VCaP (cell line): ENCODE results near the gene CIROP.

Source experiments
- H3K27ac ChIP-seq: fragments of 450-650 bp; 2 replicates; pipeline ENCODE4 v1.5.1; 2017
- TF ChIP-seq, protein P1 (sequence below): fragments of 450-650 bp; conservative IDR thresholded peaks from 2 replicates; pipeline ENCODE4 v1.5.1; 2017; ENCODE audit warnings: mild to moderate bottlenecking, moderate library complexity

The CIROP gene

DNA sequence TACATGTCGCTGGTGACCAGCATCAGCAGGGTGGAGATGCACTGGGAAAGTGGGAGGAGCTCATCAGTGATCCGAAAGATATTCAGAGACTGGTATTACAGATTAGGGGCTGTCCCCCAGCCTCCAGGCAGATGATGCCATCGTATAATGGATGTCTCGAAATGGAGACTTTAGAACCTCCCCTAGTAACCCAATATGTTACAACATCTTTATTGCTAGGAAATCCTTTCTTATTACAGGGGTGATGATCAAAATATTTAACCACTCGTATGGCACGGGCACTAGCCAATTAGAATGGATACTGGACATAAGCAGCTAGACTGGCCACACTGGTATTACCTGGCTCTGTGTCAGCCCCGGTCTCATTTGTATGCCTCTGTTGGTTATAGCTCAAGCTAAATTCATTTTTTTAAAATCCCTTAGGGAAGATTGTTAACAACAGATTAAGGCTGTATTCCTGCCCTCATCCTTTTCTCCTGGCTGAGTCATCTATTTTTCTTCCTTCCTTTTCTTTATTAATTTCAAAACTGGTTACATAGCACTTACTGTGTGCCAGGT lies 25.0 kb upstream of the CIROP start:
- peak overlapping the region; percentile 54 for H3K27ac ChIP-seq
- TF ChIP-seq, protein P1, sequence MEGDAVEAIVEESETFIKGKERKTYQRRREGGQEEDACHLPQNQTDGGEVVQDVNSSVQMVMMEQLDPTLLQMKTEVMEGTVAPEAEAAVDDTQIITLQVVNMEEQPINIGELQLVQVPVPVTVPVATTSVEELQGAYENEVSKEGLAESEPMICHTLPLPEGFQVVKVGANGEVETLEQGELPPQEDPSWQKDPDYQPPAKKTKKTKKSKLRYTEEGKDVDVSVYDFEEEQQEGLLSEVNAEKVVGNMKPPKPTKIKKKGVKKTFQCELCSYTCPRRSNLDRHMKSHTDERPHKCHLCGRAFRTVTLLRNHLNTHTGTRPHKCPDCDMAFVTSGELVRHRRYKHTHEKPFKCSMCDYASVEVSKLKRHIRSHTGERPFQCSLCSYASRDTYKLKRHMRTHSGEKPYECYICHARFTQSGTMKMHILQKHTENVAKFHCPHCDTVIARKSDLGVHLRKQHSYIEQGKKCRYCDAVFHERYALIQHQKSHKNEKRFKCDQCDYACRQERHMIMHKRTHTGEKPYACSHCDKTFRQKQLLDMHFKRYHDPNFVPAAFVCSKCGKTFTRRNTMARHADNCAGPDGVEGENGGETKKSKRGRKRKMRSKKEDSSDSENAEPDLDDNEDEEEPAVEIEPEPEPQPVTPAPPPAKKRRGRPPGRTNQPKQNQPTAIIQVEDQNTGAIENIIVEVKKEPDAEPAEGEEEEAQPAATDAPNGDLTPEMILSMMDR: no peak

DNA sequence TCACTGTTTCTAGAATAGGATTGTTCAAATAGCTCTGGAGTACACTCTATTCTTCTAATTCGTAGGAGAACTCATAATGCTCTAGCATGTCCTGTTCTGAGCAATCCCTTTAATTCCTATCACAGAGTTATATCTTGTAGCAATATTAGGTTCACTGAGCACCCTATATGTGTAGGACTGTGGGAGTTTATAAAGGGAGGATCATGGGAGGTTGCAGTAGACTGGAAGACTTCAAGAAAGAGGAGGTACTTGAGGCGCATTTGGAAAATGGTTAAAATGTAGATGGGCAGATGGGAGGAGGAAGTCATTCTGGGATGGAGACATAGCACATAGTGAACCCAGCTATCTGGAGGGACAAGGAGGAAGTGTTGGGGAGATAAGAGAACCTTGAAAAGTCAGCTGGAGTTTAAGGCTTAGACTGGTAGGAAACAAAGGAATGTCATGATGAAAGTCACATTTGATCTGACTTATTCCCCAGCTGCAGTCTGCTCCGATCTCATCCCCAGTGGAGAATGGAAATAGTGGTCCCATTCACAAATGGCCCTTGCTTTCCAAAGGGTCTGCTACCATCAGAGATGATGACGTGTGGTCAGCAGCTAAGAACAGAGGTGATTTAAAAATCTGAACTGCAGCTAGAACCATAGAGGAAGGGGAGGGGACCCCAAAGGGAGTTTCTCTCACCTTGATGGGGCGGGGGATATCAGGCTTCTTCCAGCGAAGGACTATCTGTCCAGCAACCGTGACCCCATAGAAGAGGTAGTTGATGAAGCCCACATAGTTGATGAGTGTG lies 24.4 kb upstream of the CIROP start:
- TF ChIP-seq, protein P1: no peak
- H3K27ac ChIP-seq: peak overlapping the region; percentile 54

DNA sequence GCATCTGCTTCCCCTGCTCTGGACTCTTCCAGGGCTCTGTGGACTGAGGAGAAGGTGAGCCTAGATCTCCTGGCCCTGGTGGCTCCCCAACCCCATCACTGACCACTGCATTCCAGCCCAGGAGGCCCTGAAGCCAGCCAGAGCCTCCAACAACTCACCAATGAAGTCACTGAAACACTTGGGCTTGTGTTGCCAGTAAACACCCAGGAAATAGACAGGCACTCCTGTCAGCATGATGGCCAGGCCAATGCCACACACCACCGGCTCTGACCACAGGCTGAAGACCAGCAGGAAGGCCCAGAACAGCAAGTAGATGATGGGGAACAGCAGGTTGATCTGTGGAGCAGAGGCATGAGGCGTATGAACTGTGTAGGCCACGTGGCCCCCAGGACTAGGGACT lies 23.1 kb upstream of the CIROP start:
- no peak overlapping the region for H3K27ac ChIP-seq
- TF ChIP-seq, protein P1: no peak

DNA sequence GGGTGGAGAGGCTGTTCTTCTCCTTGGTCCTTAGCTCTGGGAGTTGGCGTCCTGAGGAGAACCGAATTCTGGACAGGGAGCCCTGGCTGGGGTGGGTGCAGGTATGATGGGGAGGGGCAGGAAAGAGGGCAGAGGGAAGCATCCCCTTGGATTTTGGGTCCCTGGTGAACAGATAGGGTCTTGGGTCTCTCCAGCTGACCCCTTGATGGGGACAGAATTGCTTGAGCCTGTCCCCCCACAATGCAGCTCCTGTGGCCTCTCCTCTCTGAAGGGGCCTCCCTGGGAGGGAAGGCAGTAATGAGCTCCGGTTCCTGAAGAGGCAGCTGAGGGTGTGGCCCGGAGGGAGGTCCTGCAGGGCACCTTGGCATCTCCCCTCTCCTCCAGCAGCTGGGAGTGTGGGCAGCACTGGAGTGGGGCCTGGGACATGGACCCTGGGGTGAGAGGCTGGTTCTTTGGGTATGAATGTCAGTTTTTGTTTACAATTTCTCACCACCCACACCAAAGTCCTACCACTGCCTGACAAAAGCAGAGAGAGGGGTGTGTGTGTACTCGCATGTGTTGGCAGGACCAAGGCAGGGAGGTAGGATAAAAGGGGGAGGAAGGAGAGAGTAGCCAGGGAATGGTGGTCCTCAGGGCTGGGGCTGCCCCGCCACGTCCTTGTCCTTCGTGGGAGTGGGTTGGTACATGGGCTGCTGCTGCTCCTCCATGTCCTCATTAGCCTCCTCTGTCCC lies 21.9 kb upstream of the CIROP start:
- TF ChIP-seq, protein P1: no peak
- H3K27ac ChIP-seq: no peak overlapping the region

DNA sequence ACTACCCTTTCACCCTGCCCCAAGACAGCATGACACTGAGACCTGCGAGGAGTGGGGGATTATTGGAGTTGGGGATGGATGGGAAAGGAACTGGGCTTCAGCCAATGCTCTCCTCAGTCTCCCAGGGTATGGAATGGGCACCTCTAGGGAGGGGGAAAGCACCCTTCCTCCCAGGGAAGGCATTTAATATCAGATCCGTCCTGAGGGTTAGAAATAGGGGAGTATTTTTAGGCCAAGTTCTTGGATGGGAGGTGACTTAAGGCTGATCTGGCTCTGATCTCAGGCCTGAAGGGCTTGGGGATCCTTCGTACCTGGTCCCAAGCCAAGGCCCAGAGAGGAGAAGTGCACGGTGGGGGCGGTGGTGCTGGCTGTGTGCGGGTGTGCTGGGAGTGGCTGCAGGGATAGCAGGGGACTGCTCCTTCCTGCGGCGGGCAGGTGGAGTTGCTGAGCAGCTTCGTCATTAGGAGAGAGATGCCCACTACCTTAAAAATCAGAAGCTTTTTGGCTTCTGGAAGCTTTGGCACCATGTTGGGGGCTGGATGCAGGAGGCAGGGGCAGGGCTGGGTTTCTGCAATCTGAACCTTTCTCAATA lies 21.2 kb upstream of the CIROP start:
- TF ChIP-seq, protein P1: no peak
- no peak overlapping the region for H3K27ac ChIP-seq

DNA sequence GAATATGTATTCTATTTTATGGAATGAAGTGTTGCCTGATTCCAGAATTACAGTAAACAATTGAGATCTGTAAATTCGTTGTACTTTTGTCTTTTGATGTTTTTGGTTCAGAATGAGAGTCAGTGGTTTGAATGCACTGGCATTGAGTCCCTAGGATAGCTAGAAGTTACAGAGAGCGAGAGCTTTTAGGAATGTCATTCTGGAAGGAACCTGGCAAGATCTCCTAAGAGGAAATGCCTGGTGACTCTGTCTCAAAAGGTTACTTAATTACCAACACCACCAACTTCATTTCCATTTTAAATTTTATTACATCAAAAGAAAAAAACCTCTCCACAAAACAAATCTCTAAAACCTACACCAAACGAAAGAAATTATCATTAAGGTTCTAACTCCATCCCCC lies 20.2 kb upstream of the CIROP start:
- no peak overlapping the region for H3K27ac ChIP-seq

More for the DNA sequence above, 20.2 kb upstream of the CIROP start:
- TF ChIP-seq, protein P1: no peak
